HCT116 (cell line): ENCODE data around the gene VEGFA. TPM values are rescaled to one million over a fixed set of nuclear protein-coding genes. Genes with fewer than 3 reads are reported as not detected.

Source experiments
- ATAC-seq: fragments of 200-7000 bp; cut with Tn5 transposase; 2 replicates; pipeline ENCODE4 v1.9.1; 2020; ENCODE audit warnings: mild to moderate bottlenecking, moderate library complexity
- BruUV-seq: library from RNA; stranded (reverse); fragments of 400-500 nt; replicated peaks from 2 replicates; lab custom pipeline; 2021; lab: Mats Ljungman, UMichigan
- CTCF ChIA-PET: fragments of 300-600 bp; sonication (Branson Sonifier 250); formaldehyde crosslinking; loops from one replicate; lab custom pipeline; 2021; ENCODE audit warnings: antibody characterized with exemption; lab: Charles Lee
- POLR2A ChIA-PET: fragments of 300-600, 350-600 bp; sonication (Branson Sonifier 250); formaldehyde crosslinking; loops from one replicate; lab custom pipeline; 2021; ENCODE audit warnings: antibody characterized with exemption; lab: Charles Lee
- RAD21 ChIA-PET, 2 experiments: fragments of 300-600 bp; sonication (Branson Sonifier 250); formaldehyde crosslinking; loops; one replicate each; lab custom pipeline; 2023; ENCODE audit warnings: low total read pairs in 2 of 2; ENCODE audit not compliant: uncharacterized antibody in 2 of 2, unreplicated experiment in 2 of 2, low non-redundant PET in 1 of 2; lab: Charles Lee
- DNase-seq: peaks from one replicate; pipeline ENCODE4 v3.0.0-alpha.2; 2010; ENCODE audit warnings: low read depth, low spot score
- H2AFZ ChIP-seq: fragments of 200-600 bp; shearing (Covaris generic), sonication (generic); 2 replicates; pipeline ENCODE4 v1.6.1; 2017; ENCODE audit warnings: low read depth, mixed run types, mixed read lengths, antibody characterized with exemption, low read length; ENCODE audit not compliant: poor library complexity, severe bottlenecking
- H3K27ac ChIP-seq: 2 replicates; pipeline ENCODE4 v1.5.1; 2012; ENCODE audit warnings: low read depth, low read length
- H3K27me3 ChIP-seq: fragments of 200-600 bp; sonication (generic); 2 replicates; pipeline ENCODE4 v1.6.1; 2016; ENCODE audit warnings: mixed run types, low read length, mixed read lengths; ENCODE audit not compliant: insufficient read depth
- H3K36me3 ChIP-seq, 2 experiments: fragments of 200-500 bp in 1 of 2; fragments of 200-600 bp in 1 of 2; sonication (Bioruptor generic) in 1 of 2; sonication (generic) in 1 of 2; 2 replicates each; pipeline versions ENCODE4 v1.5.1 to v1.6.1; 2014 to 2016; ENCODE audit warnings: low read length in 2 of 2, inconsistent platforms in 1 of 2, mixed read lengths in 1 of 2, mixed run types in 1 of 2; ENCODE audit not compliant: insufficient read depth in 2 of 2, control insufficient read depth in 1 of 2
- H3K4me1 ChIP-seq, 2 experiments: fragments of 200-600 bp in 1 of 2; sonication (generic) in 1 of 2; 2 replicates each; pipeline versions ENCODE4 v1.5.1 to v1.6.1; 2012 to 2017; ENCODE audit warnings: low read length in 2 of 2, inconsistent platforms in 1 of 2, mild to moderate bottlenecking in 1 of 2, mixed read lengths in 1 of 2, mixed run types in 1 of 2, moderate library complexity in 1 of 2; ENCODE audit not compliant: insufficient read depth in 2 of 2, control insufficient read depth in 1 of 2
- H3K4me2 ChIP-seq: fragments of 200-600 bp; sonication (generic); 2 replicates; pipeline ENCODE4 v1.6.1; 2017; ENCODE audit warnings: mixed run types, low read length, mixed read lengths
- H3K4me3 ChIP-seq, 2 experiments: fragments of 200-600 bp in 1 of 2; sonication (generic) in 1 of 2; replicated peaks in 1 of 2; 2 replicates each; pipeline ENCODE4 v1.5.1; 2011 to 2016; ENCODE audit warnings: low read length in 2 of 2, control low read depth in 1 of 2, low read depth in 1 of 2, mild to moderate bottlenecking in 1 of 2, mixed read lengths in 1 of 2, mixed run types in 1 of 2
- H3K79me2 ChIP-seq: fragments of 200-600 bp; sonication (generic); 2 replicates; pipeline ENCODE4 v1.6.1; 2017; ENCODE audit warnings: mild to moderate bottlenecking, mixed run types, low read length, moderate library complexity, mixed read lengths; ENCODE audit not compliant: insufficient read depth
- H3K9ac ChIP-seq: fragments of 200-600 bp; sonication (generic); 2 replicates; pipeline ENCODE4 v1.6.1; 2016; ENCODE audit warnings: low read length, mixed read lengths
- H3K9me2 ChIP-seq: fragments of 200-600 bp; sonication (generic), shearing (Covaris generic); 2 replicates; pipeline ENCODE4 v1.6.1; 2017; ENCODE audit warnings: mixed run types, mild to moderate bottlenecking, moderate library complexity; ENCODE audit not compliant: insufficient read depth
- H3K9me3 ChIP-seq, 2 experiments: fragments of 200-500 bp in 1 of 2; fragments of 200-600 bp in 1 of 2; sonication (Bioruptor generic) in 1 of 2; sonication (generic) in 1 of 2; 2 replicates each; pipeline ENCODE4 v1.6.1; 2014 to 2017; ENCODE audit warnings: low read length in 2 of 2, mixed read lengths in 2 of 2, inconsistent platforms in 1 of 2, low read depth in 1 of 2, mild to moderate bottlenecking in 1 of 2, mixed run types in 1 of 2, moderate library complexity in 1 of 2; ENCODE audit not compliant: control insufficient read depth in 1 of 2, insufficient read depth in 1 of 2
- H4K20me1 ChIP-seq: fragments of 200-600 bp; sonication (generic), shearing (Covaris generic); 2 replicates; pipeline ENCODE4 v1.6.1; 2017; ENCODE audit warnings: mixed run types, mild to moderate bottlenecking, moderate library complexity; ENCODE audit not compliant: insufficient read depth
- ATF3 ChIP-seq: IDR thresholded peaks from 2 replicates; pipeline ENCODE4 v1.6.1; 2012
- CBX3 ChIP-seq: IDR thresholded peaks from 2 replicates; pipeline ENCODE4 v1.6.1; 2012; ENCODE audit warnings: low read depth
- CEBPB ChIP-seq: IDR thresholded peaks from 2 replicates; pipeline ENCODE4 v1.6.1; 2012; ENCODE audit warnings: low read depth
- CTCF ChIP-seq, 3 experiments: fragments of 200-600 bp in 1 of 3; sonication (generic) in 1 of 3; IDR thresholded peaks in 2 of 3; conservative IDR thresholded peaks in 1 of 3; 2 replicates each; pipeline ENCODE4 v1.5.1; 2012 to 2017; ENCODE audit warnings: low read depth in 2 of 3, low read length in 2 of 3, antibody characterized with exemption in 1 of 3, borderline replicate concordance in 1 of 3, control low read depth in 1 of 3, mild to moderate bottlenecking in 1 of 3, mixed read lengths in 1 of 3, mixed run types in 1 of 3, moderate library complexity in 1 of 3; ENCODE audit not compliant: insufficient read depth in 1 of 3
- ELF1 ChIP-seq: IDR thresholded peaks from 2 replicates; pipeline ENCODE4 v1.6.1; 2012; ENCODE audit warnings: low read depth, borderline replicate concordance
- FOSL1 ChIP-seq: IDR thresholded peaks from 2 replicates; pipeline ENCODE4 v1.6.1; 2012; ENCODE audit warnings: low read depth
- JUND ChIP-seq: IDR thresholded peaks from 2 replicates; pipeline ENCODE4 v1.6.1; 2012
- POLR2AphosphoS5 ChIP-seq: IDR thresholded peaks from 2 replicates; pipeline ENCODE4 v1.6.1; 2011; ENCODE audit warnings: mild to moderate bottlenecking, low read depth, low read length, moderate library complexity
- SIN3A ChIP-seq: IDR thresholded peaks from 2 replicates; pipeline ENCODE4 v1.6.1; 2012; ENCODE audit warnings: low read depth
- SP1 ChIP-seq: IDR thresholded peaks from 2 replicates; pipeline ENCODE4 v1.6.1; 2012; ENCODE audit warnings: low read depth
- SRF ChIP-seq: IDR thresholded peaks from 2 replicates; pipeline ENCODE4 v1.6.1; 2012; ENCODE audit warnings: low read depth
- TCF7L2 ChIP-seq: IDR thresholded peaks from 2 replicates; pipeline ENCODE4 v1.7.0; 2011; ENCODE audit warnings: borderline replicate concordance, inconsistent platforms; ENCODE audit not compliant: insufficient read depth, insufficient read length; ENCODE audit errors: extremely low read depth
- YY1 ChIP-seq: IDR thresholded peaks from 2 replicates; pipeline ENCODE4 v1.6.1; 2011; ENCODE audit warnings: low read length, low read depth, moderate library complexity, mild to moderate bottlenecking; ENCODE audit not compliant: insufficient replicate concordance; ENCODE audit errors: extremely low read depth
- ZBTB33 ChIP-seq: IDR thresholded peaks from 2 replicates; pipeline ENCODE4 v1.6.1; 2011; ENCODE audit warnings: mild to moderate bottlenecking, low read length, moderate library complexity; ENCODE audit not compliant: insufficient replicate concordance; ENCODE audit errors: extremely low read depth
- ZFX ChIP-seq: fragments of 450-650 bp; IDR thresholded peaks from 2 replicates; pipeline ENCODE4 v1.6.1; 2017
- ZNF274 ChIP-seq: fragments of 200-500 bp; sonication (Bioruptor generic); IDR thresholded peaks from 2 replicates; pipeline ENCODE4 v1.6.1; 2014; ENCODE audit warnings: mild to moderate bottlenecking, low read depth, low read length, inconsistent platforms
- intact Hi-C: fragments of 100-400 bp; cut with micrococcal nuclease; formaldehyde crosslinking; loops from 2 replicates; pipeline ENCODE4 v1.10.0; 2022
- total RNA-seq: library from RNA; stranded (reverse); gene quantifications from one replicate; pipeline ENCODE4 v1.2.1, GENCODE V29; 2021; ENCODE audit not compliant: unreplicated experiment

VEGFA gene
- total RNA-seq, 1 experiment from 2014 or later = 112 TPM

- Histone ChIP-seq H3K79me2 (no peaks in the 10 kb centered on the region), H3K36me3 (no peaks in the 10 kb centered on the region), H3K9me3 (no peaks in the 10 kb centered on the region), H3K4me1 (peaks cover 8 to 22% of the 10 kb centered on the region in 2 experiments), H3K27ac (no peak overlapping the region), H4K20me1 (no peaks in the 10 kb centered on the region), H3K4me2 (no peak overlapping the region), H3K4me3 (no peak overlapping the region), H2AFZ (no peak overlapping the region), H3K9me2 (no peaks in the 10 kb centered on the region), H3K27me3 (no peaks in the 10 kb centered on the region), H3K9ac (no peak overlapping the region)
- RAD21 ChIA-PET = no interaction called here
- no TSS peak for BruUV-seq
- ATAC-seq = no peak
- DNase-seq = no peak
- POLR2A ChIA-PET = no interaction called here
- intact Hi-C loops = no loop called here
- CTCF ChIA-PET = no interaction called here
- TF ChIP-seq ATF3 (no peak), ZFX (no peak), SP1 (no peak), TCF7L2 (no peak), POLR2AphosphoS5 (no peak), CBX3 (no peak), ZNF274 (no peak), SRF (no peak), YY1 (no peak), CTCF (IDR thresholded peaks at IDR 0.05 in 2 of 3, conservative IDR thresholded peaks at IDR 0.05 in 1 of 3; ENCODE audit: borderline replicate concordance in 1 of 3, insufficient read depth in 1 of 3, low read depth in 2 of 3, low read length in 2 of 3) (no peak), FOSL1 (no peak), ELF1 (no peak), SIN3A (no peak), JUND (no peak), ZBTB33 (no peak), CEBPB (no peak)
Observed at GRCh38 chr6:43833996-43834390, 64.0 kb downstream of the VEGFA start.
